ENCODE measurements around the gene USF3.

The USF3 gene

GRCh38 chr3:113607219-113607596, 89.2 kb downstream of the USF3 start:
- DNase-seq (ENCODE audit: low read depth): no peak
- no peak for TF ChIP-seq CTCF (IDR thresholded peaks at IDR 0.05; ENCODE audit: low read depth, low read length, missing control alignments)
- no peak overlapping the region for H3K4me3 ChIP-seq (ENCODE audit: low read depth, low read length)
- in situ Hi-C loops (cut with HindIII; ENCODE audit: low sequenced_read_pairs): no loop called here

- in situ Hi-C loops (cut with HindIII; ENCODE audit: low sequenced_read_pairs): no loop called here
- no peak overlapping the region for H3K4me3 ChIP-seq (ENCODE audit: low read depth, low read length)
- no peak for TF ChIP-seq CTCF (IDR thresholded peaks at IDR 0.05; ENCODE audit: low read depth, low read length, missing control alignments)
- no peak for DNase-seq (ENCODE audit: low read depth)
These were observed 89.8 kb downstream of the USF3 start for GRCh38 chr3:113606539-113607218.

GRCh38 chr3:113602836-113603235, 93.6 kb downstream of the USF3 start:
- H3K4me3 ChIP-seq (ENCODE audit: low read depth, low read length): no peak overlapping the region
- in situ Hi-C loops (cut with HindIII; ENCODE audit: low sequenced_read_pairs): loop anchor here (5.0 kb wide), 1 partner anchor 76 kb away; no protein-coding TSS in a partner anchor
- DNase-seq (ENCODE audit: low read depth): no peak
- TF ChIP-seq CTCF (IDR thresholded peaks at IDR 0.05; ENCODE audit: low read depth, low read length, missing control alignments): no peak

- no peak for DNase-seq (ENCODE audit: low read depth)
- H3K4me3 ChIP-seq (ENCODE audit: low read depth, low read length): no peak overlapping the region
- TF ChIP-seq CTCF (IDR thresholded peaks at IDR 0.05; ENCODE audit: low read depth, low read length, missing control alignments): no peak
- in situ Hi-C loops (cut with HindIII; ENCODE audit: low sequenced_read_pairs): loop anchor here (5.0 kb wide), 1 partner anchor 75 kb away; no protein-coding TSS in a partner anchor
These were observed 94.2 kb downstream of the USF3 start for GRCh38 chr3:113602256-113602655.

GRCh38 chr3:113601240-113601639, 95.2 kb downstream of the USF3 start:
- in situ Hi-C loops (cut with HindIII; ENCODE audit: low sequenced_read_pairs): loop anchor here (5.0 kb wide), 1 partner anchor 74 kb away; no protein-coding TSS in a partner anchor
- no peak for DNase-seq (ENCODE audit: low read depth)
- no peak overlapping the region for H3K4me3 ChIP-seq (ENCODE audit: low read depth, low read length)
- TF ChIP-seq CTCF (IDR thresholded peaks at IDR 0.05; ENCODE audit: low read depth, low read length, missing control alignments): no peak

- in situ Hi-C loops (cut with HindIII; ENCODE audit: low sequenced_read_pairs): loop anchor here (5.0 kb wide), 1 partner anchor 73 kb away; no protein-coding TSS in a partner anchor
- no peak for TF ChIP-seq CTCF (IDR thresholded peaks at IDR 0.05; ENCODE audit: low read depth, low read length, missing control alignments)
- H3K4me3 ChIP-seq (ENCODE audit: low read depth, low read length): no peak overlapping the region
- DNase-seq (ENCODE audit: low read depth): no peak
These were observed 95.8 kb downstream of the USF3 start for GRCh38 chr3:113600418-113601182.

Data from astrocyte of the cerebellum (primary cell).